ENCODE measurements around the gene ARID3B. TPM values are rescaled to one million over a fixed set of nuclear protein-coding genes. Genes with fewer than 3 reads are reported as not detected.

The ARID3B gene
- total RNA-seq, 1 experiment from 2014 or later: 19.0 TPM

- H3K4me3 ChIP-seq (ENCODE audit: low read length): no peak overlapping the region
- no peak overlapping the region for H2AFZ ChIP-seq (ENCODE audit: low read length)
- H3F3A ChIP-seq (ENCODE audit: low read length, unreplicated experiment): no peaks in the 10 kb centered on the region
- TF ChIP-seq CTCF (conservative IDR thresholded peaks at IDR 0.05; ENCODE audit: low read depth, low read length): no peak
- ChIA-PET CTCF (no interaction called here), POLR2A (ENCODE audit: unreplicated experiment) (no interaction called here)
- BruUV-seq (replicated peaks): no TSS peak
- no peaks in the 10 kb centered on the region for H3K9me2 ChIP-seq (replicated peaks; ENCODE audit: low read length)
- no peak for ATAC-seq
- no peak overlapping the region for H3K4me2 ChIP-seq (ENCODE audit: low read length)
- no peak for DNase-seq
- peaks cover 50% of the 10 kb centered on the region for H4K20me1 ChIP-seq (ENCODE audit: low read length)
- no peak overlapping the region for H3K9ac ChIP-seq (ENCODE audit: low read length)
- no peak overlapping the region for H3K27ac ChIP-seq (ENCODE audit: low read length)
- H3K9me3 ChIP-seq (ENCODE audit: low read length): no peaks in the 10 kb centered on the region
- H3K27me3 ChIP-seq (ENCODE audit: low read length): no peaks in the 10 kb centered on the region
- H3K4me1 ChIP-seq (ENCODE audit: insufficient read depth, low read length): peaks cover 23% of the 10 kb centered on the region
- intact Hi-C loops (cut with micrococcal nuclease): loop anchor here (10.0 kb wide), 2 partner anchors 163 to 387 kb away; partner anchors contain the start of gene COX5A
- H3K79me2 ChIP-seq (ENCODE audit: low read length): peaks cover 88% of the 10 kb centered on the region
- peaks cover 38% of the 10 kb centered on the region; the same call in 1 of the 2 replicates for H3K36me3 ChIP-seq (ENCODE audit: low read depth, low read length)
These were observed 7.2 kb downstream of the ARID3B start for GRCh38 chr15:74548241-74548640.

- peaks cover 46% of the 10 kb centered on the region for H4K20me1 ChIP-seq (ENCODE audit: low read length)
- DNase-seq: no peak
- H3F3A ChIP-seq (ENCODE audit: low read length, unreplicated experiment): no peaks in the 10 kb centered on the region
- CTCF ChIA-PET: no interaction called here
- POLR2A ChIA-PET (ENCODE audit: unreplicated experiment): no interaction called here
- H2AFZ ChIP-seq (ENCODE audit: low read length): no peak overlapping the region
- H3K36me3 ChIP-seq (ENCODE audit: low read depth, low read length): peaks cover 39% of the 10 kb centered on the region; the same call in 1 of the 2 replicates
- no peak overlapping the region for H3K4me2 ChIP-seq (ENCODE audit: low read length)
- no peak for TF ChIP-seq CTCF (conservative IDR thresholded peaks at IDR 0.05; ENCODE audit: low read depth, low read length)
- no peak for TF ChIP-seq EZH2phosphoT487 (IDR thresholded peaks at IDR 0.05; ENCODE audit: borderline replicate concordance, low read length)
- TF ChIP-seq EZH2 (IDR thresholded peaks at IDR 0.05; ENCODE audit: low read length, unreplicated experiment): no peak
- peaks cover 17% of the 10 kb centered on the region for H3K4me1 ChIP-seq (ENCODE audit: insufficient read depth, low read length)
- peaks cover 84% of the 10 kb centered on the region for H3K79me2 ChIP-seq (ENCODE audit: low read length)
- H3K27me3 ChIP-seq (ENCODE audit: low read length): no peaks in the 10 kb centered on the region
- no peak overlapping the region for H3K4me3 ChIP-seq (ENCODE audit: low read length)
- no peak for ATAC-seq
- BruUV-seq (replicated peaks): no TSS peak
- no peaks in the 10 kb centered on the region for H3K9me2 ChIP-seq (replicated peaks; ENCODE audit: low read length)
- no peaks in the 10 kb centered on the region for H3K9me3 ChIP-seq (ENCODE audit: low read length)
- H3K9ac ChIP-seq (ENCODE audit: low read length): no peak overlapping the region
- no peak overlapping the region for H3K27ac ChIP-seq (ENCODE audit: low read length)
- intact Hi-C loops (cut with micrococcal nuclease): loop anchor here (10.0 kb wide), 2 partner anchors 165 to 385 kb away; partner anchors contain the start of gene COX5A
These were observed 8.8 kb downstream of the ARID3B start for GRCh38 chr15:74549816-74550215.

- no peaks in the 10 kb centered on the region for H3F3A ChIP-seq (ENCODE audit: low read length, unreplicated experiment)
- intact Hi-C loops (cut with micrococcal nuclease): no loop called here
These were observed 10.7 kb downstream of the ARID3B start for GRCh38 chr15:74551714-74552113.

More at GRCh38 chr15:74551714-74552113, 10.7 kb downstream of the ARID3B start:
- ATAC-seq: no peak
- Histone ChIP-seq H3K4me3 (ENCODE audit: low read length) (no peak overlapping the region), H4K20me1 (ENCODE audit: low read length) (peaks cover 30% of the 10 kb centered on the region), H3K36me3 (ENCODE audit: low read depth, low read length) (peaks cover 30% of the 10 kb centered on the region), H3K27me3 (ENCODE audit: low read length) (no peaks in the 10 kb centered on the region), H3K79me2 (ENCODE audit: low read length) (peaks cover 83% of the 10 kb centered on the region), H3K4me1 (ENCODE audit: insufficient read depth, low read length) (peaks cover under 1% of the 10 kb centered on the region), H3K9me3 (ENCODE audit: low read length) (no peaks in the 10 kb centered on the region), H3K27ac (ENCODE audit: low read length) (no peak overlapping the region), H3K9ac (ENCODE audit: low read length) (no peak overlapping the region), H3K9me2 (replicated peaks; ENCODE audit: low read length) (no peaks in the 10 kb centered on the region), H3K4me2 (ENCODE audit: low read length) (no peak overlapping the region), H2AFZ (ENCODE audit: low read length) (no peak overlapping the region)
- ChIA-PET CTCF (no interaction called here), POLR2A (ENCODE audit: unreplicated experiment) (no interaction called here)
- TF ChIP-seq CTCF (conservative IDR thresholded peaks at IDR 0.05; ENCODE audit: low read depth, low read length) (no peak), EZH2 (IDR thresholded peaks at IDR 0.05; ENCODE audit: low read length, unreplicated experiment) (no peak), EZH2phosphoT487 (IDR thresholded peaks at IDR 0.05; ENCODE audit: borderline replicate concordance, low read length) (no peak)
- no TSS peak for BruUV-seq (replicated peaks)
- DNase-seq: no peak
